ENCODE data around the gene CENPL. TPM values are rescaled to one million over a fixed set of nuclear protein-coding genes. Genes with fewer than 3 reads are reported as not detected.
"Not testable (repeated sequence)": the region's sequence is repeated elsewhere in the genome, so short reads cannot be mapped to it uniquely, and the experiment has no call there.

CENPL gene
- total RNA-seq, 1 donor from 2014 or later, result 13.4 TPM

- peak; percentile 74 for DNase-seq
Measured at GRCh38 chr1:173856903-173857302, 32.2 kb upstream of the CENPL start.

- DNase-seq, result no peak
Measured at GRCh38 chr1:173856014-173856413, 31.3 kb upstream of the CENPL start.

- DNase-seq, result peak; percentile 96
Measured at GRCh38 chr1:173853074-173853473, 28.4 kb upstream of the CENPL start.

- no peak for DNase-seq
Measured at GRCh38 chr1:173852105-173852504, 27.4 kb upstream of the CENPL start.

- DNase-seq, result no peak
Measured at GRCh38 chr1:173832748-173833147, 8.1 kb upstream of the CENPL start.

GRCh38 chr1:173827611-173828010 lies 2.9 kb upstream of the CENPL start:
- peak; percentile 8 for DNase-seq

GRCh38 chr1:173823781-173824314 lies 835 bp downstream of the CENPL start:
- DNase-seq, result no peak

GRCh38 chr1:173821680-173822079 lies 3.0 kb downstream of the CENPL start:
- no peak for DNase-seq

- DNase-seq, result no peak
Measured at GRCh38 chr1:173818459-173818858, 6.2 kb downstream of the CENPL start.

GRCh38 chr1:173813654-173814053 lies 11.0 kb downstream of the CENPL start:
- not testable (repeated sequence) for DNase-seq

GRCh38 chr1:173802961-173803360 lies 21.7 kb downstream of the CENPL start:
- no peak for DNase-seq

GRCh38 chr1:173799995-173800394 lies 24.7 kb downstream of the CENPL start:
- DNase-seq, result not testable (repeated sequence)

GRCh38 chr1:173798078-173798477 lies 26.6 kb downstream of the CENPL start:
- DNase-seq, result no peak

GRCh38 chr1:173789841-173790240 lies 34.8 kb downstream of the CENPL start:
- DNase-seq, result no peak

GRCh38 chr1:173784997-173785396 lies 39.7 kb downstream of the CENPL start:
- DNase-seq, result no peak

- DNase-seq, result no peak
Measured at GRCh38 chr1:173779936-173780335, 44.7 kb downstream of the CENPL start.

- no peak for DNase-seq
Measured at GRCh38 chr1:173775578-173776226, 49.0 kb downstream of the CENPL start.

- no peak for DNase-seq
Measured at GRCh38 chr1:173771560-173771959, 53.1 kb downstream of the CENPL start.

- not testable (repeated sequence) for DNase-seq
Measured at GRCh38 chr1:173770330-173770729, 54.4 kb downstream of the CENPL start.

GRCh38 chr1:173768827-173769226 lies 55.9 kb downstream of the CENPL start:
- DNase-seq, result no peak

- DNase-seq, result no peak
Measured at GRCh38 chr1:173768206-173768605, 56.5 kb downstream of the CENPL start.

GRCh38 chr1:173764331-173764730 lies 60.4 kb downstream of the CENPL start:
- DNase-seq, result not testable (repeated sequence)

- DNase-seq, result no peak
Measured at GRCh38 chr1:173758980-173759379, 65.7 kb downstream of the CENPL start.

- DNase-seq, result no peak
Measured at GRCh38 chr1:173758110-173758509, 66.6 kb downstream of the CENPL start.

- no peak for DNase-seq
Measured at GRCh38 chr1:173757666-173758065, 67.0 kb downstream of the CENPL start.

All from dermis blood vessel endothelial cell (primary cell).